ENCODE measurements around the gene TENM4.

DNA sequence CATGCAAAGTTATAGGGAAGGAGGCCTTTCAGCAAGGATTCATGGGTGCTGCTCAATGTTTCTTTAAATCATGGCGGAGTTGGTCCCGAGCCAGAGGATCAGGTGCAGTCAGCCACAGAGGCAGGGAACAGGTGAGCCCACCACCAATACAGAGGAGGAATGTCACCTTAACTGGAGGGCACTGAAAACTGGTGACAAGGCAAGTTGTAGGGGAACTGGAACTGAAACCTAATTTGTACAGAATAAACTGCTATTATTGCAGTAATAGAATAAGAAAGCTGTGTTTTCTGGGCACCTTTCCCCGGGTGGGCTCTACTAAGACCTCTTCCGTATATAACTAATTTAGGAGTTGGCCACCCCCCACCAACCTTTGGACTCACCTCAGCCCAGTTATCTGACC lies 570.2 kb downstream of the TENM4 start:
- TF ChIP-seq CTCF (IDR thresholded peaks at IDR 0.05) (no peak), POLR2A (IDR thresholded peaks at IDR 0.05) (no peak)

Data from uterus (tissue), 2 donors.